ENCODE measurements around the gene MGAT2.

Gene MGAT2

GRCh38 chr14:49583629-49584028, 37.0 kb upstream of the MGAT2 start:
- no peak for DNase-seq (ENCODE audit: low read depth in 2 of 2)
- TF ChIP-seq, protein P1, sequence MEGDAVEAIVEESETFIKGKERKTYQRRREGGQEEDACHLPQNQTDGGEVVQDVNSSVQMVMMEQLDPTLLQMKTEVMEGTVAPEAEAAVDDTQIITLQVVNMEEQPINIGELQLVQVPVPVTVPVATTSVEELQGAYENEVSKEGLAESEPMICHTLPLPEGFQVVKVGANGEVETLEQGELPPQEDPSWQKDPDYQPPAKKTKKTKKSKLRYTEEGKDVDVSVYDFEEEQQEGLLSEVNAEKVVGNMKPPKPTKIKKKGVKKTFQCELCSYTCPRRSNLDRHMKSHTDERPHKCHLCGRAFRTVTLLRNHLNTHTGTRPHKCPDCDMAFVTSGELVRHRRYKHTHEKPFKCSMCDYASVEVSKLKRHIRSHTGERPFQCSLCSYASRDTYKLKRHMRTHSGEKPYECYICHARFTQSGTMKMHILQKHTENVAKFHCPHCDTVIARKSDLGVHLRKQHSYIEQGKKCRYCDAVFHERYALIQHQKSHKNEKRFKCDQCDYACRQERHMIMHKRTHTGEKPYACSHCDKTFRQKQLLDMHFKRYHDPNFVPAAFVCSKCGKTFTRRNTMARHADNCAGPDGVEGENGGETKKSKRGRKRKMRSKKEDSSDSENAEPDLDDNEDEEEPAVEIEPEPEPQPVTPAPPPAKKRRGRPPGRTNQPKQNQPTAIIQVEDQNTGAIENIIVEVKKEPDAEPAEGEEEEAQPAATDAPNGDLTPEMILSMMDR (IDR thresholded peaks at IDR 0.05; ENCODE audit: low read depth, low read length) = no peak
- no peak overlapping the region for H3K4me3 ChIP-seq (replicated peaks in 1 of 2; ENCODE audit: low read depth in 2 of 2, low read length in 2 of 2)

GRCh38 chr14:49584058-49584457, 36.5 kb upstream of the MGAT2 start:
- TF ChIP-seq, protein P1 (IDR thresholded peaks at IDR 0.05; ENCODE audit: low read depth, low read length) = no peak
- no peak for DNase-seq (ENCODE audit: low read depth in 2 of 2)
- H3K4me3 ChIP-seq (replicated peaks in 1 of 2; ENCODE audit: low read depth in 2 of 2, low read length in 2 of 2) = peak overlapping the region; percentile 11 to 27

DNA sequence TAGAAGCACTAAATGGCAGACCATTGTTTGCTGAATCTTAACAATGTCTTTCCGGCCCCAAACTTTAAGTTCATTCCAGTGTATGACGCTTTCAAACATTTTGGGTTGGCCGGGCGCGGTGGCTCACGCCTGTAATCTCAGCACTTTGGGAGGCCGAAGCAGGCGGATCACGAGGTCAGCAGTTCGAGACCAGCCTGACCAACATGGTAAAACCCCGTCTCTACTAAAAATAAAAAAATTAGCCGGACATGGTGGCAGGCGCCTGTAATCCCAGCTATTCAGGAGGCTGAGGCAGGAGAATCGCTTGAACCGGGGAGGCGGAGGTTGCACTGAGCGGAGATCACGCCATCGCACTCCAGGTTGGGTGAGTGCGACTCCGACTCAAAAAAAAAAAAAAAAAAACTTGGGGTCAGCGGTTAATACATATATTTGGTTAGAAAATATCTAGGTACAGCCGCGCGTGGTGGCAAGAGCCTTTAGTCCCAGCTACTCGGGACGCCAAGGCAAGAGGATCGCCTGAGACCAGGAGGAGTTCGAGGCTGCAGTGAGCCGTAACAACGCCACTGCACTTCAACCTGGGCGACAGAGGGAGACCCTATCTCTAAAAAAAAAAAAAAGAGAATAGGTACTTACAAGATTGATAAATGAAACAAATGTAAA, 35.5 kb upstream of the MGAT2 start:
- peak; percentile 44 to 62 for DNase-seq (ENCODE audit: low read depth in 2 of 2)
- peak overlapping the region; percentile 74 to 95 for H3K4me3 ChIP-seq (replicated peaks in 1 of 2; ENCODE audit: low read depth in 2 of 2, low read length in 2 of 2)

GRCh38 chr14:49585803-49586672, 34.6 kb upstream of the MGAT2 start, which contains the start of gene RPS29:
Gene RPS29 (minus strand): TSS chr14:49586380. CDS start chr14:49586346, 34 bp downstream.
- TF ChIP-seq, protein P1 (IDR thresholded peaks at IDR 0.05; ENCODE audit: low read depth, low read length) = no peak
- H3K4me3 ChIP-seq (replicated peaks in 1 of 2; ENCODE audit: low read depth in 2 of 2, low read length in 2 of 2) = peak within 1 kb of the TSS; percentile 74 to 95
- peak; percentile 100 for DNase-seq (ENCODE audit: low read depth in 2 of 2)

GRCh38 chr14:49586673-49587460, 33.7 kb upstream of the MGAT2 start:
- TF ChIP-seq, protein P1 (IDR thresholded peaks at IDR 0.05; ENCODE audit: low read depth, low read length) = peak; percentile 62
- peak; percentile 82 to 90 for DNase-seq (ENCODE audit: low read depth in 2 of 2)
- peak overlapping the region; percentile 21 for H3K4me3 ChIP-seq (replicated peaks in 1 of 2; ENCODE audit: low read depth in 2 of 2, low read length in 2 of 2)

- TF ChIP-seq, protein P1 (IDR thresholded peaks at IDR 0.05; ENCODE audit: low read depth, low read length) = no peak
- H3K4me3 ChIP-seq (replicated peaks in 1 of 2; ENCODE audit: low read depth in 2 of 2, low read length in 2 of 2) = no peak overlapping the region
- no peak for DNase-seq (ENCODE audit: low read depth in 2 of 2)
Observed at GRCh38 chr14:49589387-49589786, 31.2 kb upstream of the MGAT2 start.

Data from cardiac fibroblast (primary cell).